ENCODE results near the gene PHTF2. TPM values are rescaled to one million over a fixed set of nuclear protein-coding genes. Genes with fewer than 3 reads are reported as not detected.

PHTF2 gene
- total and polyA plus RNA-seq, 2 of the 4 experiments (the other 2 are of a cell fraction): 28.3 to 69.9 TPM

DNA sequence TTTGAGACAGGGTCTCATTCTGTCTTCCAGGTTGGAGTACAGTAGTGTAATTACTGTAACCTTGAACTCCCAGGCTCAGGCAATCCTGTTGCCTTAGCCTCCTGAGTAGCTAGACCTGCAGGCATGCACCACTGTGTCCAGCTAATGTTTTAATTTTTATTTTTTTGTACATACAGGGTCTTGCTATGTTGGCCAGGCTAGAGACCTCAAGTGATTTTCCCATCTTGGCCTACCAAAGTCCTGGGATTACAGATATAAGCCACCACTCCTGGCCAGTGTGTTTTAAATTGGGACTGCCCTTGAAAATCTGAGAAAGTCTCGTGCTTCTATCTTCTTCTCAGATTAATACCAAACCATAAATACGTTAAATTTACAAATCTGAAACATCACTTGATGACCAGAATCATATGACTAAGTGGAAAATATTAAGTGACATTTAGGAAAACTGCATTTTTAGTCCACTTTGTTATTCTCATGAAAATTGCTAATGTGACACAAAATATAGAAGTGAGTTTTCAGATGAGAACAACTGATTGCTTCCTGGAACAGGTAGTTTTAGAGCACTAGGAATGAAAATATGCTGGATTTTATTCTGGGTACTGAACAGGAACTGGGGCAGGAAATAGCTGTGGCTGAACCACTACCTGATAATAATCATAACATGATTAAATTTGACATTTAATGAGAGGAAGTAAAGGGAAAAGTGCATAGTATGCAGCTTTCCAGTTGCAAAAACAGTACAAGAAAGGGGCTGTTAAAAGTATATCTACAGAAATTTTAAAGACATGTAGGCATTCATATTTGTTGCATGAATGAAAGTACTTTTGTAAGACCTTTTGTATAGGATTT, 4.2 kb downstream of the PHTF2 start:
- Histone ChIP-seq H3K4me1 (ENCODE audit: control insufficient read depth, insufficient read depth, low read length) (peaks cover 2% of the 10 kb centered on the region; the same call in 1 of the 2 replicates), H2BK15ac (ENCODE audit: low read depth, low read length) (no peak overlapping the region), H3K79me1 (ENCODE audit: low read depth in 1 of 2, low read length in 2 of 2) (peaks cover 12 to 54% of the 10 kb centered on the region in 2 experiments), H2BK5ac (ENCODE audit: low read depth, low read length, poor library complexity, severe bottlenecking) (no peak overlapping the region), H3K56ac (ENCODE audit: extremely low read depth, insufficient read depth, low read length) (no peak overlapping the region), H3K36me3 (ENCODE audit: control insufficient read depth, insufficient read depth, low read length) (no peaks in the 10 kb centered on the region), H2AK9ac (replicated peaks; ENCODE audit: low read depth, low read length, poor library complexity) (no peak overlapping the region), H2AK5ac (ENCODE audit: low read depth, low read length) (no peak overlapping the region), H3K18ac (ENCODE audit: low read depth, low read length) (no peak overlapping the region), H4K8ac (ENCODE audit: low read depth in 2 of 2, low read length in 2 of 2) (no peak overlapping the region; a peak in 1 of 4 replicates), H3K4ac (ENCODE audit: low read depth, low read length) (no peak overlapping the region), H2BK120ac (ENCODE audit: low read depth, low read length) (no peak overlapping the region), H2AFZ (replicated peaks; ENCODE audit: low read length, poor library complexity) (no peak overlapping the region), H3K27ac (ENCODE audit: insufficient read depth, low read length) (no peak overlapping the region), H3K27me3 (ENCODE audit: control insufficient read depth, insufficient read depth, low read length) (no peaks in the 10 kb centered on the region), H3K14ac (replicated peaks; ENCODE audit: low read depth, low read length) (no peak overlapping the region), H4K91ac (ENCODE audit: insufficient read depth, low read depth, low read length) (no peak overlapping the region), H4K20me1 (ENCODE audit: insufficient read depth, low read length) (no peaks in the 10 kb centered on the region), H3K4me2 (ENCODE audit: low read depth, low read length) (no peak overlapping the region), H3K9me3 (ENCODE audit: control insufficient read depth, insufficient read depth, low read length) (peaks cover 3% of the 10 kb centered on the region; the same call in 1 of the 2 replicates), H3K9me1 (ENCODE audit: insufficient read depth, low read length) (0 out of 2 replicates have a peak, but pooled peaks cover 2% of the 10 kb centered on the region), H3K9ac (ENCODE audit: low read depth, low read length) (no peak overlapping the region), H2BK20ac (ENCODE audit: low read depth, low read length) (no peak overlapping the region), H3K4me3 (ENCODE audit: insufficient read depth, low read depth, low read length) (no peak overlapping the region), H4K5ac (ENCODE audit: low read depth, low read length) (no peak overlapping the region), H3K23ac (ENCODE audit: low read depth, low read length) (no peak overlapping the region)
- dilution Hi-C loops (cut with HindIII; ENCODE audit: low sequenced_read_pairs, unreplicated experiment): no loop called here
- no CpG with 5 or more reads among the region's 2 CpGs for WGBS, 2 experiments (ENCODE audit: extremely low coverage in 2 of 2, insufficient read length in 1 of 2)
- ATAC-seq (ENCODE audit: low read depth) (no peak), DNase-seq (no peak)
- CTCF ChIA-PET: interaction anchor here (0.5 kb wide), 1 partner anchor 107 kb away, joined by 3 read pairs; no protein-coding TSS in a partner anchor
- in situ Hi-C loops (cut with MboI; ENCODE audit: low sequenced_read_pairs): no loop called here
- POLR2A ChIA-PET (ENCODE audit: unreplicated experiment): no interaction called here
- no peak for TF ChIP-seq SMC3 (IDR thresholded peaks at IDR 0.05; ENCODE audit: low read depth, low read length)
- no peak for TF ChIP-seq POLR2A (IDR thresholded peaks at IDR 0.05; ENCODE audit: low read depth, low read length)
- TF ChIP-seq MXI1 (IDR thresholded peaks at IDR 0.05; ENCODE audit: borderline replicate concordance, low read depth, low read length): no peak
- TF ChIP-seq, protein P1, sequence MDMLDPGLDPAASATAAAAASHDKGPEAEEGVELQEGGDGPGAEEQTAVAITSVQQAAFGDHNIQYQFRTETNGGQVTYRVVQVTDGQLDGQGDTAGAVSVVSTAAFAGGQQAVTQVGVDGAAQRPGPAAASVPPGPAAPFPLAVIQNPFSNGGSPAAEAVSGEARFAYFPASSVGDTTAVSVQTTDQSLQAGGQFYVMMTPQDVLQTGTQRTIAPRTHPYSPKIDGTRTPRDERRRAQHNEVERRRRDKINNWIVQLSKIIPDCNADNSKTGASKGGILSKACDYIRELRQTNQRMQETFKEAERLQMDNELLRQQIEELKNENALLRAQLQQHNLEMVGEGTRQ (IDR thresholded peaks at IDR 0.05; ENCODE audit: low read depth, low read length): no peak
- TF ChIP-seq FOS (IDR thresholded peaks at IDR 0.05; ENCODE audit: low read depth, low read length): no peak
- TF ChIP-seq NFE2L2 (IDR thresholded peaks at IDR 0.05; ENCODE audit: low read depth, low read length): no peak
- no peak for TF ChIP-seq MAFK (IDR thresholded peaks at IDR 0.05; ENCODE audit: low read depth, low read length)
- TF ChIP-seq, protein P2, sequence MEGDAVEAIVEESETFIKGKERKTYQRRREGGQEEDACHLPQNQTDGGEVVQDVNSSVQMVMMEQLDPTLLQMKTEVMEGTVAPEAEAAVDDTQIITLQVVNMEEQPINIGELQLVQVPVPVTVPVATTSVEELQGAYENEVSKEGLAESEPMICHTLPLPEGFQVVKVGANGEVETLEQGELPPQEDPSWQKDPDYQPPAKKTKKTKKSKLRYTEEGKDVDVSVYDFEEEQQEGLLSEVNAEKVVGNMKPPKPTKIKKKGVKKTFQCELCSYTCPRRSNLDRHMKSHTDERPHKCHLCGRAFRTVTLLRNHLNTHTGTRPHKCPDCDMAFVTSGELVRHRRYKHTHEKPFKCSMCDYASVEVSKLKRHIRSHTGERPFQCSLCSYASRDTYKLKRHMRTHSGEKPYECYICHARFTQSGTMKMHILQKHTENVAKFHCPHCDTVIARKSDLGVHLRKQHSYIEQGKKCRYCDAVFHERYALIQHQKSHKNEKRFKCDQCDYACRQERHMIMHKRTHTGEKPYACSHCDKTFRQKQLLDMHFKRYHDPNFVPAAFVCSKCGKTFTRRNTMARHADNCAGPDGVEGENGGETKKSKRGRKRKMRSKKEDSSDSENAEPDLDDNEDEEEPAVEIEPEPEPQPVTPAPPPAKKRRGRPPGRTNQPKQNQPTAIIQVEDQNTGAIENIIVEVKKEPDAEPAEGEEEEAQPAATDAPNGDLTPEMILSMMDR (conservative IDR thresholded peaks at IDR 0.05; ENCODE audit: low read depth, low read length): no peak
- intact Hi-C loops (cut with micrococcal nuclease): no loop called here
- BruUV-seq (replicated peaks): no TSS peak

All from IMR-90 (cell line).